Thyroid gland (tissue), 4 donors: Measurements from ENCODE around the gene PDE1C.

Source experiments
- POLR2A ChIP-seq, 2 donors: fragments of 450-650 bp; IDR thresholded peaks; one replicate each; pipeline ENCODE4 v1.6.1; 2017; ENCODE audit warnings: antibody characterized with exemption in 2 of 2, mild to moderate bottlenecking in 2 of 2, moderate library complexity in 1 of 2
- TF ChIP-seq, protein P1 (sequence below), 6 experiments: fragments of 200-600 bp in 3 of 6; fragments of 450-650 bp in 3 of 6; sonication (generic) in 3 of 6; IDR thresholded peaks; one replicate each; pipeline ENCODE4 v1.5.1; 2016 to 2019; ENCODE audit warnings: antibody characterized with exemption in 6 of 6, mild to moderate bottlenecking in 2 of 6, inconsistent platforms in 1 of 6, moderate library complexity in 1 of 6

DNA sequence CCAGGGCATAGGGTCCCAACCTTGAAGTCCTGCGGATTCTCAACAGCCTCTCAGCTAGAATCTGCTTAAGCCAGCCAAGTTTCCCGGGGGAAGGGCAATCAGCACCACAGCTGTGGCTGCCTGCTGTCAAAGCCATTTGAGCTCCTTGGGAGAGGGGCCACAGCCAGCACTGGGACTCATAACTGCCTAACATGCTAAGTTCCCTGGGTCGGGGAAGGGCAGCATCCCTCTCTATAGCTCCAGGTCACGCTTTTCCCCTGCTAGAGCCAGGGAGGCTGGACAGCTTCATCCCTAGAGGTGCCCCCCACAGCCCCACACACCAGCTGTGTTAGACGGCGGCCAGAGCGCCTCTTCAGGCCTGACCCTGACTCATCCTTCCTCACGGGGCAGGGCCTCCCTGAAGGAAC is 49.6 kb upstream of the PDE1C start:
- TF ChIP-seq, protein P1, sequence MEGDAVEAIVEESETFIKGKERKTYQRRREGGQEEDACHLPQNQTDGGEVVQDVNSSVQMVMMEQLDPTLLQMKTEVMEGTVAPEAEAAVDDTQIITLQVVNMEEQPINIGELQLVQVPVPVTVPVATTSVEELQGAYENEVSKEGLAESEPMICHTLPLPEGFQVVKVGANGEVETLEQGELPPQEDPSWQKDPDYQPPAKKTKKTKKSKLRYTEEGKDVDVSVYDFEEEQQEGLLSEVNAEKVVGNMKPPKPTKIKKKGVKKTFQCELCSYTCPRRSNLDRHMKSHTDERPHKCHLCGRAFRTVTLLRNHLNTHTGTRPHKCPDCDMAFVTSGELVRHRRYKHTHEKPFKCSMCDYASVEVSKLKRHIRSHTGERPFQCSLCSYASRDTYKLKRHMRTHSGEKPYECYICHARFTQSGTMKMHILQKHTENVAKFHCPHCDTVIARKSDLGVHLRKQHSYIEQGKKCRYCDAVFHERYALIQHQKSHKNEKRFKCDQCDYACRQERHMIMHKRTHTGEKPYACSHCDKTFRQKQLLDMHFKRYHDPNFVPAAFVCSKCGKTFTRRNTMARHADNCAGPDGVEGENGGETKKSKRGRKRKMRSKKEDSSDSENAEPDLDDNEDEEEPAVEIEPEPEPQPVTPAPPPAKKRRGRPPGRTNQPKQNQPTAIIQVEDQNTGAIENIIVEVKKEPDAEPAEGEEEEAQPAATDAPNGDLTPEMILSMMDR (IDR thresholded peaks at IDR 0.05): no peak
- no peak for TF ChIP-seq POLR2A (IDR thresholded peaks at IDR 0.05)
